Measurements from ENCODE around the gene CNTN4.

GRCh38 chr3:2458816-2459215, 360.1 kb downstream of the CNTN4 start:
- no peak for TF ChIP-seq FOS (IDR thresholded peaks at IDR 0.05; ENCODE audit: borderline replicate concordance, insufficient read depth, low read length)
- TF ChIP-seq CTCF (IDR thresholded peaks at IDR 0.05; ENCODE audit: extremely low read depth in 1 of 2, insufficient read depth in 1 of 2, low read depth in 1 of 2, low read length in 2 of 2) = no peak
- TF ChIP-seq POLR2A (IDR thresholded peaks at IDR 0.05; ENCODE audit: low read depth, low read length) = no peak
- TF ChIP-seq POLR2AphosphoS5 (IDR thresholded peaks at IDR 0.05; ENCODE audit: insufficient read depth, low read depth, low read length) = no peak
- TF ChIP-seq GATA2 (IDR thresholded peaks at IDR 0.05; ENCODE audit: insufficient read depth, insufficient read length, low read depth, low read length) = no peak
- TF ChIP-seq EZH2 (IDR thresholded peaks at IDR 0.05; ENCODE audit: borderline replicate concordance, low read depth, low read length, severe bottlenecking) = no peak
- TF ChIP-seq MAX (IDR thresholded peaks at IDR 0.05; ENCODE audit: insufficient read depth, insufficient read length) = no peak

All from endothelial cell of umbilical vein (primary cell).